HG03442 (cell line): ENCODE measurements around the gene ZSCAN23.
"Not testable (repeated sequence)": the region's sequence is repeated elsewhere in the genome, so short reads cannot be mapped to it uniquely, and the experiment has no call there.

ENCODE experiments used
- ATAC-seq: cut with Tn5 transposase; IDR thresholded peaks from one replicate; pipeline ENCODE4 v1.9.1; 2021; ENCODE audit warnings: mild to moderate bottlenecking, moderate library complexity; ENCODE audit not compliant: unreplicated experiment

The ZSCAN23 gene

GRCh38 chr6:28442586-28442985 is 705 bp downstream of the ZSCAN23 start:
- no peak for ATAC-seq

DNA sequence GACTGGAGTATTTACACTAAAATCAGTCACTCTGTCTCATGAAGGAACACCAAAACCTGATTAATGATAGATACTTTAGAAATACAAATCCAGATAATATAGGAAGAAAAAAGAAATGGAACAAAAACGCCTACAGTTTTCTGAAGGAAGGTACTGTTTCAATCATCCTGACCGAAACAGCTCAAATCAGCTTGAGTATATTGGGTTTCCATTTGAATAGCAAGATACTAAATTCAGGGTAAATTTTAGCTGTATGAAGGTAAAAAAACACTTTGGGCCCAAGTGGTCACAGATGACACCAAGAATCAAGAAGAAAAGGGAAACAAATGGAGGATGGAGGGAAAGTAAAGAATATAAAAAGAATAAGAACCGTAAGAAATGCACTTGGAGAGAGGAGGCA is 6.9 kb downstream of the ZSCAN23 start:
- ATAC-seq, result no peak

- ATAC-seq, result no peak
These were observed 10.2 kb downstream of the ZSCAN23 start for GRCh38 chr6:28433119-28433518.

GRCh38 chr6:28429781-28430180 is 13.5 kb downstream of the ZSCAN23 start:
- no peak for ATAC-seq

GRCh38 chr6:28425944-28426541 is 17.2 kb downstream of the ZSCAN23 start:
- ATAC-seq, result peak; percentile 43

DNA sequence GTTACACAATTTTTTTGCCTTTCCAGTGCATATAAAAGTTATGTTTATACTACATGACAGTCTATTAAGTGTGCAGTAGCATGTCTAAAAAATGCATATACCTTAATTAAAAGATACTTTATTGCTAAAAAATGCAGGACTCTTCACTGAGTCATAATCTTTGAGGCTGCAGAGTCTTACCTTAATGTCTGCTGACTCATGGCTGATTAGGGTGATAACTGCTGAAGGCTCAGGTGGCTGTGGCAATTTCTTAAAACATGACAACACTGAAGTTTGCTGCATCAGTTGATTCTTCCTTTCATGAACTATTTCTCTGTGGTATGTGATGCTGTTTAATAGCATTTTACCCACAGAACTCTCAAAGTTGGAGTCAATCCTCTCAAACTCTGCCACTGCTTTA is 19.1 kb downstream of the ZSCAN23 start:
- no peak for ATAC-seq

- no peak for ATAC-seq
These were observed 19.7 kb downstream of the ZSCAN23 start for GRCh38 chr6:28423546-28423945.

GRCh38 chr6:28413681-28414080 is 29.6 kb downstream of the ZSCAN23 start:
- ATAC-seq, result no peak

DNA sequence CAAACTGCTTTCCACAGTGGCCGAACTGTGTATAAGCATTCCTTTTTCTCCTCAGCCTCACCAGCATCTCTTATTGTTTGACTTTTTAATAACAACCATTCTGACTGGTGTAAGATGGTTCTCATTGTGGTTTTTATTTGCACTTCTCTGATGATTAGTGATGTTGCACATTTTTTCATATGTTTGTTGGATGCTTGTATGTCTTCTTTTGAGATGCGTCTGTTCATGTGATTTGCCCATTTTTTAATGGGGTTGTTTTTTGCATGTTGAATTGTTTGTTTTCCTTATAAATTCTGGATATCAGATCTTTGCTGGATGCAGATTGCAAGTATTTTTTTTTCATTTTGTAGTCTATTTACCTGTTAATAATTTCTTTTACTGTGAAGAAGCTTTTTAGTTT is 32.5 kb downstream of the ZSCAN23 start:
- no peak for ATAC-seq

- ATAC-seq, result no peak
These were observed 35.1 kb downstream of the ZSCAN23 start for GRCh38 chr6:28408076-28408802.

DNA sequence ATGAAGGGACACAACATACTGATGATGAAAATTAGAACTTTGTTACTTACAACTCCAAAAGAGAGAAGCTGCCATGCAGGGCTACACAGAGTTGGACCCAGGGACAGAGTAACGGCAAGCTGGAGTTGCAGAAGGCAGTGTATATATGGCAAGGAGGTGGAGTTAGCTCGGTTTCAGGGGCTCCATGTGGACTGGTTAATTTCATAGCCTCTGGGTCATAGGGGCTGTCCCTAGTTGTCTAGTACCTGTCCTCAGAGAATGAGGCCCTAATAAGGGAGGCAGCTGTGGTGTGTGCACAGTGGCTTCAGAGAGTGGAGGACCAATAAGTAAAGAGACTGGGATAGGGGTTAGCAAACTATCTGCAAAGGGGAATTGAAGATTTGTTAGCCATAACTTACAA is 35.9 kb downstream of the ZSCAN23 start:
- ATAC-seq, result no peak

- not testable (repeated sequence) for ATAC-seq
These were observed 39.4 kb downstream of the ZSCAN23 start for GRCh38 chr6:28403923-28404322.

DNA sequence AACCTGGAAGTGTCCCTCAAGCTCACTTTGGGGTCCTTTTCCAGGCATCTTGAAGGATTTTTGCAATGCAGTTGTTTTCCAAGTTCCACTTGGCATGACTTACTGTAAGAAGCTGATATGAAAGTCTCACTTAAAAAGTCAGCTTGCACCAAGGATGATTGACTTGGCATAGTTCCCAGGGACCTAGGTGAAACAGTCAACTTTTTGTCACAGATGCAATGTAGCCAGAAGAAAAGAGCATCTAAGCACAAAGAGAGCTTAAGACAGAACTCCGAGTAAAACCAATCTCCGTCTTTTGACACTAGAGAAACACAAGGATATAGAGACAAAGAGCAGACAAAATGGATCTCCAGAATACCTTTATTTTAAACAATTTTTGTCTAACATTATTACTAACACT is 41.1 kb downstream of the ZSCAN23 start:
- no peak for ATAC-seq

GRCh38 chr6:28401172-28401571 is 42.1 kb downstream of the ZSCAN23 start:
- ATAC-seq, result no peak

DNA sequence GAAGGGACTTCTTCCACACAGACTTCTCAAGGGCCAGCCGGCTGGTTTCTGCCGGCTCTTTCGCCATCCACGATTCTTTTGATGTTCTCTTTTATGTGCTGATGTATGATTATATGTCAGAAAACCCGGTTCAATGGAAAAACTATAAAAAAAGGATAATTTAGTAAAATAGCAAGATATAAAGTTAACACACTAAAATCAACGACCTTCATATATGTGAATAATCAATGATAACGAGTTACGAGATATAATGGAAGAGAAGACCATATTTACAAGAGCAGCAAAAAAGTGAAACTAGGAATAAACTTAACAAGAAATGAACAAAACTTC is 43.2 kb downstream of the ZSCAN23 start:
- ATAC-seq, result no peak

DNA sequence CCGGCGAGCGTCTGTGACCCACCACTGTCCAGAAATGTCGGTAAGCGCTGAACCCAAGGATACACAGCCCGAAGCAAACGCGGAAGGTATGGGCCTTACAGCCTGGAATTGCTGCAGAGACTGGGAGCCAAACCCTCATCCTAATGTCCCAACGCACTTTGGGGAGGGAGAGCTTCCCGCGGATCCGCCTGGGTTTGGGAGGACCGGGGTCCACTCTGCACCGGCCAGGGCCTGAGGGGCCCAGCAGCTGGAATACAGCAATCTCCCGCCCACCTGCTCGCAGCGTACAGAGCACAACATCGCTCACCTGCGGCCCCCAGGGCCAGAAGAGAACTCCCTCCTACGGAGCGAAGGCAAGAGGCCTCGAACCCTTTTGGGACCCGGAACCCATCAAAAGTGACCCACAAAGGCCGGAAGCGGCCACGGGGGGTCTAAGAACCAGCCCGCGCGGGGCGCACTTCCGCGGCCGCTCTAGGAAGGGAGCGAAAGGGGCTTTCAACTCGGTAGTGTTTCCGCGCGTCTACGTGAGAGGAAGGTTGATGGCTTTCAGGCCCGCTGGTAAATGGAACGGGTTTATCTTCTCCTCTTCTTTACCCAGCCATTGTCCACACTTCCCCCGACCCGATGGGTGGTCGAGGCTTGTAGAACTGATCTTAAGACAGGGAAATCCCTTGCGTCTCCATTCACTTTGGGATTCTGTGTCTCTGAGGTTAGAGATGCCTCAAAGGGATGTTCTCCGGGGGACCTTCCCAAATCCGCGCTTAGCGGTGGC is 43.8 kb downstream of the ZSCAN23 start, which contains the start of gene ZSCAN12:
Gene ZSCAN12, minus strand, starts transcription at position 398 of the 772 bp plus-strand sequence. CDS start 1,342 bp downstream, outside the sequence.
- peak; percentile 84 for ATAC-seq

DNA sequence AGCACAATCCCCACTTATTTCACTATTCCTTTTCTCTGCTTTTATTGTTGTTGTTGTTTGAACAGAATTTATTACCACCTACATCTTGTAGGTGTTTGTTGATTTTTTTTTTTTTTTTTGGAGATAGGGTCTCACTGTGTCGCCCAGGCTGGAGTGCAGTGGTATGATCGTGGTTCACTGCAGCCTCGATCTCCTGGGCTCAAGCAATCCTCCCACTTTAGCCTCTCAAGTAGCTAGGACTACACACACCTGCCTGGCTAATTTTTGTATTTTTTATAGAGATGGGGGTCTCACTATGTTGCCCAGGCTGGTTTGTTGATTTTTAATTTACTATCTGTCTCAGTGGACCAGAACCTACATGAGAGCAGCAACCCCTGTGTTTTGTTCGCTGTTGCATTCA is 47.4 kb downstream of the ZSCAN23 start:
- ATAC-seq, result no peak

DNA sequence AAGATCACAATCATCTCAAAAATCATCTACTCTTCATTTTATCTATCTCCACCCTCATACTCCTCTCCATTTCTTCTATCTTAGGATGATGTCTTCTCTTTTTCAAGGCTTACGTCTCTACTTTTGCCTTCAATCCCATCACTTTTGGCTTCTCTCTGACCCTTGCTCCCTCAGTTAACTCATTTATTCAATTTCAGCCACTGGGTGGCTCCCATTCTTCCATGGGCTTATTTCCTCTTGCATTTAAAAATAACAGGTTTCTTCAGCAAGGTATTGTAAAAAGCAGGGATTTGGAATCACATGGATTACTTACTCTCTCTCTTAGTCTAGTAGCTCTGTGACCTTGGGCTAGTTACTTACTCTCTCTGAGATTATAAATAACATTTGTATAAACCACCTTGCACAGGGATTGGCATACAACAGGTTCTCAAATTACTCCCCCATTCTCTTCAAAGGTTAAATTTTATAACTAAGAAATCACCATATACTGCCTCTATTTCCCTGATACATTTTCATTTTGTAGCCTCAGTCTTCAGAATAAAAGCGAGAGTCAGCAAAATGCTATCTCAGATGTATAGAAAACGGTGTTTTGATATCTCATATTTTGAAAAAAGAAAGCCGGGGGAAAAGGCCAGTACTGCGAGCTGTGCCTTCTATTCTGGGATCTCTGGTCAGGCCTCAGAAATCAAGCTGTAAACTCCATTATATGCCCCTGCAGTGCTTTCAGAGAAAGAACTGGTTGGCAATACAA is 49.2 kb downstream of the ZSCAN23 start:
- no peak for ATAC-seq

DNA sequence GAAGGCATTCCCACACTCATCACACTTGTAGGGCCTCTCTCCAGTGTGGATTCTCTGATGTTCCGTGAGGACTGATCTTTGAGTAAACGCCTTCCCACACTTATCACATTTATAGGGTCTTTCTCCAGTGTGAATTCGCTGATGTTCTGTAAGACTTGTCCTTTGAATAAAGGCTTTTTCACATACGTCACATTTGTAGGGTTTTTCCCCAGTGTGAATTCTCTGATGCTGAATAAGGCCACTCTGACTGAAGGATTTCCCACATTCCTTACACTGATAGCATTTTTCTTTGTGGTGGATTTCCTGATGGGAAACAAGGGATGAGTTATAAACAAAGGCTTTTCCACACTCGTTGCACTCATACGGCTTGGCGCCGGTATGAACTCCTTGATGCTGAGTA is 52.6 kb downstream of the ZSCAN23 start:
- ATAC-seq, result no peak

- no peak for ATAC-seq
These were observed 59.2 kb downstream of the ZSCAN23 start for GRCh38 chr6:28384143-28384533.
